Liver (tissue), 9 donors: ENCODE measurements around the gene SLC26A11. TPM values are rescaled to one million over a fixed set of nuclear protein-coding genes. Genes with fewer than 3 reads are reported as not detected.
A peak's percentile ranks its signal among the peaks of the same experiment; 100 is the strongest.

Experiments
- DNase-seq: peaks from one replicate; pipeline ENCODE4 v3.0.0-alpha.2; 2017; ENCODE audit warnings: low spot score
- H3K27ac ChIP-seq, 2 donors: one replicate each; pipeline ENCODE4 v1.7.0; 2013; ENCODE audit warnings: inconsistent platforms in 2 of 2, low read length in 2 of 2, control low read depth in 1 of 2, low read depth in 1 of 2, mild to moderate bottlenecking in 1 of 2
- H3K27me3 ChIP-seq, 4 donors: one replicate each; pipeline versions ENCODE4 v1.6.1 to v1.7.0; 2013; ENCODE audit warnings: low read length in 3 of 4, inconsistent platforms in 1 of 4, mild to moderate bottlenecking in 1 of 4, moderate library complexity in 1 of 4; ENCODE audit not compliant: control insufficient read depth in 4 of 4, insufficient read depth in 4 of 4
- H3K36me3 ChIP-seq, 4 donors: one replicate each; pipeline versions ENCODE4 v1.6.1 to v1.7.0; 2013; ENCODE audit warnings: low read length in 3 of 4, mild to moderate bottlenecking in 3 of 4, low read depth in 1 of 4, moderate library complexity in 1 of 4; ENCODE audit not compliant: control insufficient read depth in 4 of 4, insufficient read depth in 3 of 4
- H3K4me1 ChIP-seq, 4 donors: one replicate each; pipeline versions ENCODE4 v1.6.1 to v1.7.0; 2013; ENCODE audit warnings: low read length in 3 of 4, mild to moderate bottlenecking in 3 of 4, moderate library complexity in 1 of 4; ENCODE audit not compliant: control insufficient read depth in 4 of 4, insufficient read depth in 4 of 4
- H3K4me3 ChIP-seq, 3 donors: one replicate each; pipeline versions ENCODE4 v1.6.1 to v1.7.0; 2013; ENCODE audit warnings: low read length in 3 of 3, control low read depth in 1 of 3, low read depth in 1 of 3, mild to moderate bottlenecking in 1 of 3
- H3K9ac ChIP-seq, 2 donors: one replicate each; pipeline ENCODE4 v1.7.0; 2013; ENCODE audit warnings: low read length in 2 of 2, mild to moderate bottlenecking in 2 of 2, moderate library complexity in 2 of 2, control low read depth in 1 of 2, low read depth in 1 of 2
- H3K9me3 ChIP-seq, 4 donors: one replicate each; pipeline versions ENCODE4 v1.6.1 to v1.7.0; 2013; ENCODE audit warnings: low read length in 3 of 4; ENCODE audit not compliant: control insufficient read depth in 4 of 4
- CTCF ChIP-seq: fragments of 150-350 bp; IDR thresholded peaks from 2 replicates; pipeline ENCODE4 v1.5.1; 2017; ENCODE audit warnings: improper control_type of control experiment, low read depth, low read length; ENCODE audit not compliant: missing input control
- EGR1 ChIP-seq, 2 donors: IDR thresholded peaks; 2 replicates each; pipeline ENCODE4 v1.6.1; 2016 to 2018; ENCODE audit warnings: antibody characterized with exemption in 2 of 2, low read depth in 2 of 2
- FOXA2 ChIP-seq: IDR thresholded peaks from 2 replicates; pipeline ENCODE4 v1.6.1; 2016; ENCODE audit warnings: antibody characterized with exemption
- HNF4A ChIP-seq, 2 donors: conservative IDR thresholded peaks; 2 replicates each; pipeline ENCODE4 v1.6.1; 2016; ENCODE audit warnings: antibody characterized with exemption in 2 of 2, mild to moderate bottlenecking in 2 of 2
- JUND ChIP-seq, 2 donors: IDR thresholded peaks; 2 replicates each; pipeline ENCODE4 v1.6.1; 2016; ENCODE audit warnings: antibody characterized with exemption in 2 of 2
- MAX ChIP-seq: IDR thresholded peaks from 2 replicates; pipeline ENCODE4 v1.6.1; 2016; ENCODE audit warnings: antibody characterized with exemption
- NR2F2 ChIP-seq: IDR thresholded peaks from 2 replicates; pipeline ENCODE4 v1.6.1; 2016; ENCODE audit warnings: antibody characterized with exemption
- REST ChIP-seq: IDR thresholded peaks from 2 replicates; pipeline ENCODE4 v1.6.1; 2016; ENCODE audit warnings: antibody characterized with exemption, mild to moderate bottlenecking
- RXRA ChIP-seq, 2 donors: IDR thresholded peaks; 2 replicates each; pipeline ENCODE4 v1.6.1; 2017 to 2018; ENCODE audit warnings: antibody characterized with exemption in 2 of 2, mild to moderate bottlenecking in 1 of 2
- SP1 ChIP-seq: IDR thresholded peaks from 2 replicates; pipeline ENCODE4 v1.6.1; 2018; ENCODE audit warnings: antibody characterized with exemption, mild to moderate bottlenecking
- TAF1 ChIP-seq: conservative IDR thresholded peaks from 2 replicates; pipeline ENCODE4 v1.6.1; 2016; ENCODE audit warnings: antibody characterized with exemption, mild to moderate bottlenecking
- YY1 ChIP-seq: IDR thresholded peaks from 2 replicates; pipeline ENCODE4 v1.6.1; 2016; ENCODE audit warnings: antibody characterized with exemption, mild to moderate bottlenecking
- ZBTB33 ChIP-seq: IDR thresholded peaks from 2 replicates; pipeline ENCODE4 v1.6.1; 2016; ENCODE audit warnings: antibody characterized with exemption
- WGBS: extraction: QIAGEN DNeasy Blood & Tissue Kit; methylation state at CpG from one replicate; pipeline ENCODE4 v1.1.7; 2013; 5-methylcytosine and 5-hydroxymethylcytosine counted together
- polyA plus RNA-seq, 2 donors: library from polyadenylated mRNA; stranded (reverse) in 1 of 2; unstranded in 1 of 2; fragments of 200-250 nt in 1 of 2; fragments of >200 nt in 1 of 2; fragmentation: Nextera tagmentation in 1 of 2; extraction: Ambion mirVana in 1 of 2; gene quantifications; one replicate each; pipeline versions ENCODE4 v1.2.1 to v1.2.3, GENCODE V29; 2013 to 2015
- total RNA-seq, 2 donors: library from RNA; depleted of rRNA; stranded (reverse); fragments of >200 nt; gene quantifications; one replicate each; pipeline ENCODE4 v1.2.3, GENCODE V29; 2014
- donor health status: healthy.
- donor health status: healthy.
- donor health status: healthy.
- donor health status: healthy.
- donor health status: healthy.

Gene SLC26A11
- total and polyA plus RNA-seq, 4 donors, result 3.3 to 8.2 (median 5.6) TPM

GRCh38 chr17:80220736-80221215 is 549 bp downstream of the SLC26A11 start:
- H3K27ac ChIP-seq, result no peak overlapping the region
- H3K36me3 ChIP-seq, result peaks cover 0 to 6% (median 2%) of the 10 kb centered on the region in 4 donors
- 11% methylated on average over 41 of the region's 41 CpGs for WGBS
- no peak for TF ChIP-seq FOXA2
- no peak for TF ChIP-seq HNF4A (conservative IDR thresholded peaks at IDR 0.05)
- TF ChIP-seq CTCF, result no peak
- no peak for TF ChIP-seq REST
- no peak for TF ChIP-seq EGR1 (IDR thresholded peaks at IDR 0.05; ENCODE audit: low read depth in 2 of 2)
- TF ChIP-seq MAX, result no peak
- no peak for TF ChIP-seq SP1
- no peak for TF ChIP-seq YY1
- no peak for TF ChIP-seq JUND (IDR thresholded peaks at IDR 0.05)
- no peak for TF ChIP-seq RXRA (IDR thresholded peaks at IDR 0.05)
- TF ChIP-seq ZBTB33, result no peak
- no peak for TF ChIP-seq NR2F2
- no peaks in the 10 kb centered on the region for H3K27me3 ChIP-seq
- H3K4me1 ChIP-seq, result peaks cover 0 to 21% (median 9%) of the 10 kb centered on the region in 4 donors
- peak overlapping the region; percentile 71 to 93 (median 80) for H3K4me3 ChIP-seq
- DNase-seq, result no peak
- peak overlapping the region in 1 of 2 donors; percentile 20 for H3K9ac ChIP-seq
- H3K9me3 ChIP-seq, result no peaks in the 10 kb centered on the region

GRCh38 chr17:80221351-80222105 is 1.3 kb downstream of the SLC26A11 start:
- H3K9me3 ChIP-seq, result no peaks in the 10 kb centered on the region
- WGBS, result 85% methylated on average over 29 of the region's 29 CpGs
- DNase-seq, result no peak
- H3K27ac ChIP-seq, result no peak overlapping the region
- no peak overlapping the region for H3K4me3 ChIP-seq
- no peak for TF ChIP-seq RXRA (IDR thresholded peaks at IDR 0.05)
- TF ChIP-seq YY1, result no peak
- TF ChIP-seq NR2F2, result no peak
- TF ChIP-seq EGR1 (IDR thresholded peaks at IDR 0.05; ENCODE audit: low read depth in 2 of 2), result no peak
- no peak for TF ChIP-seq TAF1
- H3K9ac ChIP-seq, result no peak overlapping the region
- peaks cover 0 to 3% (median under 1%) of the 10 kb centered on the region in 4 donors for H3K36me3 ChIP-seq
- no peaks in the 10 kb centered on the region for H3K27me3 ChIP-seq
- peaks cover 0 to 21% (median 9%) of the 10 kb centered on the region in 4 donors for H3K4me1 ChIP-seq
